IMR-90 (cell line): ENCODE data around the gene SYT11.

Experiments
- MAZ ChIP-seq: IDR thresholded peaks from 2 replicates; pipeline ENCODE4 v1.6.1; 2012; ENCODE audit warnings: low read depth, mild to moderate bottlenecking, low read length, improper control_type of control experiment, moderate library complexity, borderline replicate concordance
- MXI1 ChIP-seq: IDR thresholded peaks from 2 replicates; pipeline ENCODE4 v1.6.1; 2012; ENCODE audit warnings: low read depth, mild to moderate bottlenecking, low read length, moderate library complexity, borderline replicate concordance
- POLR2A ChIP-seq: IDR thresholded peaks from 2 replicates; pipeline ENCODE4 v1.6.1; 2012; ENCODE audit warnings: mild to moderate bottlenecking, low read depth, low read length
- RAD21 ChIP-seq: IDR thresholded peaks from 2 replicates; pipeline ENCODE4 v1.6.1; 2012; ENCODE audit warnings: low read length, improper control_type of control experiment
- TF ChIP-seq, protein P1 (sequence below): fragments of 150-350 bp; IDR thresholded peaks from 2 replicates; pipeline ENCODE4 v1.6.1; 2017; ENCODE audit warnings: mild to moderate bottlenecking, antibody characterized with exemption, low read length, low read depth
- TF ChIP-seq, protein P2 (sequence below): conservative IDR thresholded peaks from 2 replicates; pipeline ENCODE4 v1.5.1; 2012; ENCODE audit warnings: mild to moderate bottlenecking, low read depth, low read length, improper control_type of control experiment
- TF ChIP-seq, protein P3 (sequence below): fragments of 150-350 bp; IDR thresholded peaks from 2 replicates; pipeline ENCODE4 v1.6.1; 2016; ENCODE audit warnings: low read depth, mild to moderate bottlenecking, low read length, moderate library complexity, borderline replicate concordance

DNA sequence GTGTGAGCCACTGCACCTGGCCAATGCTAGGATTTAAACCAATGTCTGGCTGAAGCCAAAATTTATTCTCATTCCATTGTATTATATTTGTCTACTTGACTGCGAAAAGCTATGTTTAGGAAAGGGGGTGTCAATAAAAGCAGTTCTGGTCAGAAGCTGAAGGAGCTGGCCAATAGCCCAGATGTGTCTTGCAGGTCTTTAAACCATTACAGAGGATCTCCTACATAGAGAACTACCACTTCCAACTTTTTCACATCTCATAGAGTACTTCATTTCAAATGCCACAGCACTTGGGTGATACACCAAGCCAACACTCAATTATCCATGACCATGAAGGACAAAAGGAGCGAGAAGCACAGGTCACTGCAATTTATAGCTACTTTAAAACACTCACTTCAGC lies 2.5 kb downstream of the SYT11 start:
- TF ChIP-seq, protein P1, sequence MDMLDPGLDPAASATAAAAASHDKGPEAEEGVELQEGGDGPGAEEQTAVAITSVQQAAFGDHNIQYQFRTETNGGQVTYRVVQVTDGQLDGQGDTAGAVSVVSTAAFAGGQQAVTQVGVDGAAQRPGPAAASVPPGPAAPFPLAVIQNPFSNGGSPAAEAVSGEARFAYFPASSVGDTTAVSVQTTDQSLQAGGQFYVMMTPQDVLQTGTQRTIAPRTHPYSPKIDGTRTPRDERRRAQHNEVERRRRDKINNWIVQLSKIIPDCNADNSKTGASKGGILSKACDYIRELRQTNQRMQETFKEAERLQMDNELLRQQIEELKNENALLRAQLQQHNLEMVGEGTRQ = no peak
- TF ChIP-seq, protein P2, sequence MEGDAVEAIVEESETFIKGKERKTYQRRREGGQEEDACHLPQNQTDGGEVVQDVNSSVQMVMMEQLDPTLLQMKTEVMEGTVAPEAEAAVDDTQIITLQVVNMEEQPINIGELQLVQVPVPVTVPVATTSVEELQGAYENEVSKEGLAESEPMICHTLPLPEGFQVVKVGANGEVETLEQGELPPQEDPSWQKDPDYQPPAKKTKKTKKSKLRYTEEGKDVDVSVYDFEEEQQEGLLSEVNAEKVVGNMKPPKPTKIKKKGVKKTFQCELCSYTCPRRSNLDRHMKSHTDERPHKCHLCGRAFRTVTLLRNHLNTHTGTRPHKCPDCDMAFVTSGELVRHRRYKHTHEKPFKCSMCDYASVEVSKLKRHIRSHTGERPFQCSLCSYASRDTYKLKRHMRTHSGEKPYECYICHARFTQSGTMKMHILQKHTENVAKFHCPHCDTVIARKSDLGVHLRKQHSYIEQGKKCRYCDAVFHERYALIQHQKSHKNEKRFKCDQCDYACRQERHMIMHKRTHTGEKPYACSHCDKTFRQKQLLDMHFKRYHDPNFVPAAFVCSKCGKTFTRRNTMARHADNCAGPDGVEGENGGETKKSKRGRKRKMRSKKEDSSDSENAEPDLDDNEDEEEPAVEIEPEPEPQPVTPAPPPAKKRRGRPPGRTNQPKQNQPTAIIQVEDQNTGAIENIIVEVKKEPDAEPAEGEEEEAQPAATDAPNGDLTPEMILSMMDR = no peak
- TF ChIP-seq MAZ (no peak), RAD21 (no peak), POLR2A (no peak), MXI1 (no peak)
- TF ChIP-seq, protein P3, sequence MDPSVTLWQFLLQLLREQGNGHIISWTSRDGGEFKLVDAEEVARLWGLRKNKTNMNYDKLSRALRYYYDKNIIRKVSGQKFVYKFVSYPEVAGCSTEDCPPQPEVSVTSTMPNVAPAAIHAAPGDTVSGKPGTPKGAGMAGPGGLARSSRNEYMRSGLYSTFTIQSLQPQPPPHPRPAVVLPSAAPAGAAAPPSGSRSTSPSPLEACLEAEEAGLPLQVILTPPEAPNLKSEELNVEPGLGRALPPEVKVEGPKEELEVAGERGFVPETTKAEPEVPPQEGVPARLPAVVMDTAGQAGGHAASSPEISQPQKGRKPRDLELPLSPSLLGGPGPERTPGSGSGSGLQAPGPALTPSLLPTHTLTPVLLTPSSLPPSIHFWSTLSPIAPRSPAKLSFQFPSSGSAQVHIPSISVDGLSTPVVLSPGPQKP = no peak
